Measurements from ENCODE around the gene EEF1AKMT2. TPM values are rescaled to one million over a fixed set of nuclear protein-coding genes. Genes with fewer than 3 reads are reported as not detected.

The EEF1AKMT2 gene
- total and polyA plus RNA-seq, 2 of the 13 experiments (the other 11 are each of a cell fraction or from before 2014, with no cell fraction given), result 11.3 to 19.3 TPM

GRCh38 chr10:124824507-124824906, 32.8 kb upstream of the EEF1AKMT2 start:
- Histone ChIP-seq H3K4me2 (ENCODE audit: low read depth, low read length) (no peak overlapping the region), H4K20me1 (ENCODE audit: insufficient read depth, low read length) (no peaks in the 10 kb centered on the region), H3K9me3 (ENCODE audit: low read length) (no peaks in the 10 kb centered on the region), H3K9ac (ENCODE audit: insufficient read depth, low read depth, low read length) (no peak overlapping the region), H3K79me2 (ENCODE audit: insufficient read depth, low read length) (no peaks in the 10 kb centered on the region), H3K27me3 (ENCODE audit: control insufficient read depth in 1 of 2, insufficient read depth in 2 of 2, low read length in 2 of 2) (no peaks in the 10 kb centered on the region), H3K4me3 (replicated peaks in 1 of 3; ENCODE audit: insufficient read depth in 1 of 3, low read depth in 2 of 3, low read length in 3 of 3) (no peak overlapping the region), H3K27ac (ENCODE audit: extremely low read length, insufficient read depth, low read length) (no peak overlapping the region), H2AFZ (ENCODE audit: low read length) (no peak overlapping the region), H3K4me1 (ENCODE audit: insufficient read depth, low read length) (no peaks in the 10 kb centered on the region), H3K36me3 (replicated peaks in 1 of 2; ENCODE audit: control insufficient read depth in 1 of 2, insufficient read depth in 2 of 2, low read length in 2 of 2) (peaks cover 2 to 35% of the 10 kb centered on the region in 2 experiments; a peak in 4 of 5 replicates)
- FAIRE-seq (no peak), DNase-seq (ENCODE audit: low spot score) (no peak), ATAC-seq (no peak)
- no TSS peak for BruUV-seq (replicated peaks)
- CTCF ChIA-PET (ENCODE audit: low intra/inter-chr PET ratio, low total read pairs), result no interaction called here
- WGBS (ENCODE audit: low lambda C conversion rate), result 97% methylated on average over 1 of the region's 1 CpG
- in situ Hi-C loops (cut with HindIII; ENCODE audit: extremely low pct_ligation_motif_present, low pct_unique_long_range_greater_than_20kb) (no loop called here), intact Hi-C loops (cut with micrococcal nuclease; ENCODE audit: unreplicated experiment) (no loop called here)
- TF ChIP-seq CCAR2 (optimal IDR thresholded peaks at IDR 0.05; ENCODE audit: low read depth, low read length), result no peak
- TF ChIP-seq NFYC (CRISPR knock-in tag; IDR thresholded peaks at IDR 0.05), result no peak
- no peak for TF ChIP-seq AKNA (CRISPR knock-in tag; IDR thresholded peaks at IDR 0.05; ENCODE audit: borderline replicate concordance)
- TF ChIP-seq DDIT3 (CRISPR knock-in tag; IDR thresholded peaks at IDR 0.05), result no peak
- TF ChIP-seq PLSCR1 (CRISPR knock-in tag; IDR thresholded peaks at IDR 0.05; ENCODE audit: borderline replicate concordance), result no peak
- no peak for TF ChIP-seq ZNF883 (CRISPR knock-in tag; IDR thresholded peaks at IDR 0.05; ENCODE audit: not compliant biosample characterization)
- TF ChIP-seq NFKBIZ (CRISPR knock-in tag; IDR thresholded peaks at IDR 0.05), result no peak
- no peak for TF ChIP-seq ZBTB33 (CRISPR knock-in tag; IDR thresholded peaks at IDR 0.05)
- no peak for TF ChIP-seq GATAD1 (CRISPR knock-in tag; IDR thresholded peaks at IDR 0.05)
- no peak for TF ChIP-seq FOSL1 (CRISPR knock-in tag; IDR thresholded peaks at IDR 0.05; ENCODE audit: borderline replicate concordance)
- no peak for TF ChIP-seq ZNF766 (CRISPR knock-in tag; IDR thresholded peaks at IDR 0.05; ENCODE audit: borderline replicate concordance)
- TF ChIP-seq, protein P1, sequence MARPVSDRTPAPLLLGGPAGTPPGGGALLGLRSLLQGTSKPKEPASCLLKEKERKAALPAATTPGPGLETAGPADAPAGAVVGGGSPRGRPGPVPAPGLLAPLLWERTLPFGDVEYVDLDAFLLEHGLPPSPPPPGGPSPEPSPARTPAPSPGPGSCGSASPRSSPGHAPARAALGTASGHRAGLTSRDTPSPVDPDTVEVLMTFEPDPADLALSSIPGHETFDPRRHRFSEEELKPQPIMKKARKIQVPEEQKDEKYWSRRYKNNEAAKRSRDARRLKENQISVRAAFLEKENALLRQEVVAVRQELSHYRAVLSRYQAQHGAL (CRISPR knock-in tag; IDR thresholded peaks at IDR 0.05; ENCODE audit: not compliant biosample characterization), result no peak
- no peak for TF ChIP-seq NR3C1 (CRISPR knock-in tag; IDR thresholded peaks at IDR 0.05)
- no peak for TF ChIP-seq RXRA (CRISPR knock-in tag; IDR thresholded peaks at IDR 0.05)
- TF ChIP-seq ZNF10 (CRISPR knock-in tag; IDR thresholded peaks at IDR 0.05; ENCODE audit: borderline replicate concordance, low read depth), result no peak
- POLR2A ChIA-PET, result no interaction called here
